Mesendoderm (in vitro differentiated cells): ENCODE results near the gene DCC.

Experiments used
- DNase-seq: peaks from one replicate; pipeline ENCODE4 v3.0.0; 2013
- H2AK5ac ChIP-seq: 2 replicates; pipeline ENCODE4 v1.6.1; 2013; ENCODE audit warnings: low read length, inconsistent platforms
- H2BK120ac ChIP-seq: 2 replicates; pipeline ENCODE4 v1.6.1; 2013; ENCODE audit warnings: low read depth, mild to moderate bottlenecking, low read length, moderate library complexity, mixed read lengths
- H2BK15ac ChIP-seq: replicated peaks from 2 replicates; pipeline ENCODE4 v1.6.1; 2013; ENCODE audit warnings: low read depth, mild to moderate bottlenecking, moderate library complexity
- H2BK5ac ChIP-seq: 2 replicates; pipeline ENCODE4 v1.6.1; 2013; ENCODE audit warnings: low read length, inconsistent platforms
- H3K18ac ChIP-seq: 2 replicates; pipeline ENCODE4 v1.6.1; 2013; ENCODE audit warnings: mild to moderate bottlenecking, low read length, mixed read lengths
- H3K23ac ChIP-seq: one replicate; pipeline ENCODE4 v1.6.1; 2013; ENCODE audit warnings: low read length
- H3K27ac ChIP-seq: 2 replicates; pipeline ENCODE4 v1.5.1; 2013; ENCODE audit warnings: low read depth, mild to moderate bottlenecking, inconsistent platforms, low read length, moderate library complexity
- H3K27me3 ChIP-seq: 2 replicates; pipeline ENCODE4 v1.6.1; 2013; ENCODE audit warnings: low read length, control low read depth, mild to moderate bottlenecking, inconsistent platforms; ENCODE audit not compliant: insufficient read depth, poor library complexity
- H3K36me3 ChIP-seq: 2 replicates; pipeline ENCODE4 v1.6.1; 2013; ENCODE audit warnings: low read length, inconsistent platforms; ENCODE audit not compliant: control insufficient read depth, insufficient read depth
- H3K4ac ChIP-seq: one replicate; pipeline ENCODE4 v1.6.1; 2013; ENCODE audit warnings: low read depth, mild to moderate bottlenecking, low read length, moderate library complexity
- H3K4me1 ChIP-seq: 2 replicates; pipeline ENCODE4 v1.6.1; 2013; ENCODE audit warnings: low read depth, low read length, inconsistent platforms; ENCODE audit not compliant: control insufficient read depth
- H3K4me2 ChIP-seq: 2 replicates; pipeline ENCODE4 v1.6.1; 2013; ENCODE audit warnings: low read length
- H3K4me3 ChIP-seq: 2 replicates; pipeline ENCODE4 v1.5.1; 2013; ENCODE audit warnings: mild to moderate bottlenecking, low read length
- H3K56ac ChIP-seq: one replicate; pipeline ENCODE4 v1.6.1; 2013; ENCODE audit warnings: low read length
- H3K79me1 ChIP-seq: 2 replicates; pipeline ENCODE4 v1.6.1; 2013; ENCODE audit warnings: low read length, inconsistent platforms
- H3K79me2 ChIP-seq: 2 replicates; pipeline ENCODE4 v1.6.1; 2013; ENCODE audit warnings: mild to moderate bottlenecking, low read length; ENCODE audit not compliant: control insufficient read depth, insufficient read depth
- H3K9ac ChIP-seq: 2 replicates; pipeline ENCODE4 v1.6.1; 2013; ENCODE audit warnings: low read length, inconsistent platforms
- H4K5ac ChIP-seq: one replicate; pipeline ENCODE4 v1.6.1; 2013; ENCODE audit warnings: low read length
- H4K8ac ChIP-seq: one replicate; pipeline ENCODE4 v1.6.1; 2013; ENCODE audit warnings: low read depth, mild to moderate bottlenecking, control low read depth, low read length, moderate library complexity
- WGBS: extraction: QIAGEN DNeasy Blood & Tissue Kit; methylation state at CpG from one replicate; pipeline ENCODE4 v1.1.7; 2013; ENCODE audit warnings: low lambda C conversion rate, missing lambda C conversion rate; ENCODE audit not compliant: insufficient coverage; ENCODE audit errors: extremely low coverage; 5-methylcytosine and 5-hydroxymethylcytosine counted together

DCC gene

DNA sequence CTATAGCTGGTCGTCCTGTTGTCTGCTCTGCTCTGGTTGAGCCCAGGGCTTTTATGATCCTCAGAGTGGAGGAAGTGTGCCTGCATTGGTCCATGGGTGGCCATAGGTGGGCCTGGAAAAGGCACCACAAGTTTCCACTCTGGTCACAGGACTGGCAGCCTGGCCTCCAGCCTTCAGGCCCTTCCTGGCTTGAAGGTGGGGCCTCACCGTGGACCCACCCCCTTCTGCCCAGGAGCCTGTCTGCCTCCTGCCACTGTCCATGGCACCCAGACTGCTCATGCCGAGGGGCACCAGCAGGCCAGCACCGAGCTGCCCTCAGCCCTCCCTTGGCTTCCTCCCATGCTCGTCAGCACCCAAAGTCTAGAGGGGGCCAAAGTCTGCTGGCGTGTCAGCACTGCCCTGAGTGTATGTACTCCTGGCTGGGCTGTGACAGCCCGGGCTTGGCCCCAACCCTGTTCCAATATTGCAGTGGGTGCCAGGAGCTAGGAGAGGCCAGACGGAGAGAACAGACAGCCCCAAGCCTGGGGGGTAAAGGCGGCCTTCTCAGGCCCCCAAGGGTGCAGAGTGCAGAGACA is 529.4 kb downstream of the DCC start:
- no peaks in the 10 kb centered on the region for H3K4me1 ChIP-seq
- no peak overlapping the region for H4K8ac ChIP-seq
- no peaks in the 10 kb centered on the region for H3K27me3 ChIP-seq
- DNase-seq: no peak
- no CpG with 5 or more reads among the region's 9 CpGs for WGBS
- no peak overlapping the region for H3K27ac ChIP-seq
- H3K18ac ChIP-seq: no peak overlapping the region
- peak overlapping the region; percentile 25 for H3K56ac ChIP-seq
- no peak overlapping the region for H2BK15ac ChIP-seq
- H4K5ac ChIP-seq: no peak overlapping the region
- no peak overlapping the region for H3K4me3 ChIP-seq
- H3K9ac ChIP-seq: no peak overlapping the region
- H2BK5ac ChIP-seq: no peak overlapping the region
- H2BK120ac ChIP-seq: no peak overlapping the region
- H2AK5ac ChIP-seq: no peak overlapping the region
- H3K36me3 ChIP-seq: no peaks in the 10 kb centered on the region
- no peaks in the 10 kb centered on the region for H3K79me2 ChIP-seq
- H3K4me2 ChIP-seq: no peak overlapping the region
- no peaks in the 10 kb centered on the region for H3K79me1 ChIP-seq
- H3K4ac ChIP-seq: no peak overlapping the region
- H3K23ac ChIP-seq: no peak overlapping the region

- no peak overlapping the region for H3K4ac ChIP-seq
- no peak overlapping the region for H3K4me3 ChIP-seq
- H3K27me3 ChIP-seq: no peaks in the 10 kb centered on the region
- H3K23ac ChIP-seq: no peak overlapping the region
- no peak overlapping the region for H3K4me2 ChIP-seq
- H3K79me2 ChIP-seq: no peaks in the 10 kb centered on the region
- peak; percentile 71 for DNase-seq
- H2BK5ac ChIP-seq: no peak overlapping the region
- no peaks in the 10 kb centered on the region for H3K4me1 ChIP-seq
- WGBS: no CpG with 5 or more reads among the region's 21 CpGs
- H3K79me1 ChIP-seq: no peaks in the 10 kb centered on the region
- peak overlapping the region; percentile 22 for H3K18ac ChIP-seq
- H2AK5ac ChIP-seq: no peak overlapping the region
- no peak overlapping the region for H4K8ac ChIP-seq
- no peak overlapping the region for H3K27ac ChIP-seq
- peak overlapping the region; percentile 34 for H3K56ac ChIP-seq
- no peak overlapping the region for H4K5ac ChIP-seq
- no peaks in the 10 kb centered on the region for H3K36me3 ChIP-seq
- no peak overlapping the region for H2BK120ac ChIP-seq
- no peak overlapping the region for H3K9ac ChIP-seq
- H2BK15ac ChIP-seq: no peak overlapping the region
Measured at GRCh38 chr18:52869942-52870907, 530.2 kb downstream of the DCC start.

GRCh38 chr18:52874774-52875173 is 534.8 kb downstream of the DCC start:
- H3K18ac ChIP-seq: no peak overlapping the region
- H3K4me1 ChIP-seq: no peaks in the 10 kb centered on the region
- H2BK15ac ChIP-seq: no peak overlapping the region
- no peak overlapping the region for H2AK5ac ChIP-seq
- H3K9ac ChIP-seq: no peak overlapping the region
- no peak for DNase-seq
- no peak overlapping the region for H4K5ac ChIP-seq
- H2BK120ac ChIP-seq: no peak overlapping the region
- no peaks in the 10 kb centered on the region for H3K79me1 ChIP-seq
- no peaks in the 10 kb centered on the region for H3K27me3 ChIP-seq
- no peak overlapping the region for H3K4ac ChIP-seq
- H3K27ac ChIP-seq: no peak overlapping the region
- no peak overlapping the region for H4K8ac ChIP-seq
- no peaks in the 10 kb centered on the region for H3K36me3 ChIP-seq
- H3K56ac ChIP-seq: no peak overlapping the region
- no peak overlapping the region for H3K23ac ChIP-seq
- WGBS: no CpG with 5 or more reads among the region's 3 CpGs
- no peak overlapping the region for H3K4me3 ChIP-seq
- no peak overlapping the region for H3K4me2 ChIP-seq
- no peaks in the 10 kb centered on the region for H3K79me2 ChIP-seq
- no peak overlapping the region for H2BK5ac ChIP-seq

DNA sequence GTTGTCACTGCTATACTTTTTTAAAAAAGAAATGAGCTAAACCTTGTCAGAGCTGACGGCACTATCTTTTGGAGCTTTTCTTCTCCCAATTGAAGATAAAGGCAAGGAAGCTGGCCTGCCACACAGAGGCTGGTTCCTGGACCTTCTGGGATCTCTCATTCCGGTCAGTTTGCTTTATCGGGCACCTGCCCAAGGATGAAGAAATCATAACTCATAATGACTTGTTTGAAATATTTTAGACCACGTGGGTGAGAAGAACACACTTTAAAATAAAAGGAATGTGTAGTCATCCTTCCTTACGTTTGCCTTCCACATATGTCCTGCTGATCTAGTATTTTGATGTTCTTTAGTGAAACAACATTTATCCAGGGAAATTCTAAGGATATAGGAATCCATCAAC is 535.7 kb downstream of the DCC start:
- Histone ChIP-seq H2BK5ac (no peak overlapping the region), H3K56ac (no peak overlapping the region), H3K18ac (no peak overlapping the region), H3K27me3 (no peaks in the 10 kb centered on the region), H3K36me3 (no peaks in the 10 kb centered on the region), H3K23ac (no peak overlapping the region), H3K27ac (no peak overlapping the region), H3K79me1 (no peaks in the 10 kb centered on the region), H3K4me3 (no peak overlapping the region), H3K79me2 (no peaks in the 10 kb centered on the region), H2BK15ac (no peak overlapping the region), H3K4me1 (no peaks in the 10 kb centered on the region), H3K4me2 (no peak overlapping the region), H4K8ac (no peak overlapping the region), H2AK5ac (no peak overlapping the region), H4K5ac (no peak overlapping the region), H2BK120ac (no peak overlapping the region), H3K9ac (no peak overlapping the region), H3K4ac (no peak overlapping the region)
- WGBS: no CpG with 5 or more reads among the region's 5 CpGs
- DNase-seq: no peak

GRCh38 chr18:52888014-52888413 is 548.0 kb downstream of the DCC start:
- Histone ChIP-seq H2AK5ac (no peak overlapping the region), H3K4ac (no peak overlapping the region), H3K23ac (no peak overlapping the region), H4K8ac (no peak overlapping the region), H2BK15ac (no peak overlapping the region), H3K27ac (no peak overlapping the region), H3K4me3 (no peak overlapping the region), H2BK120ac (no peak overlapping the region), H3K36me3 (no peaks in the 10 kb centered on the region), H3K79me2 (no peaks in the 10 kb centered on the region), H3K18ac (no peak overlapping the region), H2BK5ac (no peak overlapping the region), H3K9ac (no peak overlapping the region), H3K56ac (no peak overlapping the region), H3K79me1 (no peaks in the 10 kb centered on the region), H3K4me1 (peaks cover 2% of the 10 kb centered on the region), H3K27me3 (no peaks in the 10 kb centered on the region), H4K5ac (no peak overlapping the region), H3K4me2 (no peak overlapping the region)
- peak; percentile 94 for DNase-seq
